Activated CD8-positive, alpha-beta T cell treated with anti-CD3 and anti-CD28 coated beads for 36 hours (primary cell): ENCODE results near the gene AGXT. TPM values are rescaled to one million over a fixed set of nuclear protein-coding genes. Genes with fewer than 3 reads are reported as not detected.

Experiments
- ATAC-seq: fragments of 200-7000 bp; cut with Tn5 transposase; one replicate; pipeline ENCODE4 v1.10.0; 2021; ENCODE audit warnings: mild to moderate bottlenecking, moderate library complexity
- CTCF ChIA-PET: fragments of 350-600 bp; sonication (Branson Sonifier 250); formaldehyde crosslinking; loops from one replicate; lab custom pipeline; 2021; ENCODE audit warnings: antibody characterized with exemption; lab: Charles Lee
- POLR2A ChIA-PET: fragments of 350-600 bp; sonication (Branson Sonifier 250); formaldehyde crosslinking; loops from one replicate; lab custom pipeline; 2021; ENCODE audit warnings: antibody characterized with exemption; lab: Charles Lee
- DNase-seq: peaks from one replicate; pipeline ENCODE4 v3.0.0-alpha.2; 2020
- H3K27ac Mint-ChIP-seq: one replicate; pipeline ENCODE4 v1.8.0; 2021; ENCODE audit warnings: mild to moderate bottlenecking, mixed read lengths
- H3K27me3 Mint-ChIP-seq: one replicate; pipeline ENCODE4 v1.8.0; 2021; ENCODE audit warnings: mixed read lengths
- H3K36me3 Mint-ChIP-seq: one replicate; pipeline ENCODE4 v1.8.0; 2021; ENCODE audit warnings: low read depth, mixed read lengths
- H3K4me1 Mint-ChIP-seq: one replicate; pipeline ENCODE4 v1.8.0; 2021; ENCODE audit warnings: low read depth, mixed read lengths
- H3K4me3 Mint-ChIP-seq: one replicate; pipeline ENCODE4 v1.8.0; 2021; ENCODE audit warnings: mild to moderate bottlenecking, moderate library complexity, mixed read lengths
- H3K9me3 Mint-ChIP-seq: one replicate; pipeline ENCODE4 v1.8.0; 2021; ENCODE audit warnings: mixed read lengths
- CTCF ChIP-seq: fragments of 200-600 bp; IDR thresholded peaks from one replicate; pipeline ENCODE4 v1.8.0; 2022; ENCODE audit warnings: antibody characterized with exemption, mild to moderate bottlenecking
- intact Hi-C: fragments of 100-400 bp; cut with micrococcal nuclease; formaldehyde crosslinking; loops from one replicate; pipeline ENCODE4 v1.10.0; 2022
- total RNA-seq, 2 experiments: library from RNA; stranded (reverse); gene quantifications; one replicate each; pipeline ENCODE4 v1.2.3, GENCODE V29; 2021

Gene AGXT
- total RNA-seq, 2 experiments from 2014 or later, result not detected

GRCh38 chr2:240876035-240876474 lies 7.4 kb downstream of the AGXT start:
- no peak overlapping the region for H3K27ac Mint-ChIP-seq
- ATAC-seq, result no peak
- intact Hi-C loops, result no loop called here
- CTCF ChIA-PET, result interaction anchor here (1.8 kb wide), 1 partner anchor 25 kb away, joined by 6 read pairs; no protein-coding TSS in a partner anchor
- no peaks in the 10 kb centered on the region for H3K4me1 Mint-ChIP-seq
- no peak overlapping the region for H3K4me3 Mint-ChIP-seq
- no peak for DNase-seq
- no peaks in the 10 kb centered on the region for H3K9me3 Mint-ChIP-seq
- H3K27me3 Mint-ChIP-seq, result no peaks in the 10 kb centered on the region
- POLR2A ChIA-PET, result no interaction called here
- H3K36me3 Mint-ChIP-seq, result no peaks in the 10 kb centered on the region
- no peak for TF ChIP-seq CTCF

GRCh38 chr2:240876475-240877251 lies 8.0 kb downstream of the AGXT start:
- ChIA-PET POLR2A (no interaction called here), CTCF (interaction anchor here (1.1 to 1.8 kb wide), 2 partner anchors 25 to 307 kb away, joined by 4 to 6 read pairs; no protein-coding TSS in a partner anchor)
- intact Hi-C loops, result no loop called here
- Mint-ChIP-seq H3K4me3 (no peak overlapping the region), H3K4me1 (no peaks in the 10 kb centered on the region), H3K9me3 (no peaks in the 10 kb centered on the region), H3K27me3 (no peaks in the 10 kb centered on the region), H3K27ac (no peak overlapping the region), H3K36me3 (no peaks in the 10 kb centered on the region)
- no peak for ATAC-seq
- no peak for TF ChIP-seq CTCF
- no peak for DNase-seq

- Mint-ChIP-seq H3K36me3 (no peaks in the 10 kb centered on the region), H3K4me1 (no peaks in the 10 kb centered on the region), H3K9me3 (no peaks in the 10 kb centered on the region), H3K4me3 (no peak overlapping the region), H3K27me3 (no peaks in the 10 kb centered on the region), H3K27ac (no peak overlapping the region)
- intact Hi-C loops, result no loop called here
- ChIA-PET CTCF (interaction anchor here (1.1 to 1.8 kb wide), 2 partner anchors 26 to 306 kb away, joined by 4 to 6 read pairs; no protein-coding TSS in a partner anchor), POLR2A (no interaction called here)
- no peak for TF ChIP-seq CTCF
- no peak for DNase-seq
- no peak for ATAC-seq
Observed at GRCh38 chr2:240877460-240878340, 9.1 kb downstream of the AGXT start.

GRCh38 chr2:240878341-240878936 lies 9.8 kb downstream of the AGXT start:
- Mint-ChIP-seq H3K9me3 (no peaks in the 10 kb centered on the region), H3K36me3 (no peaks in the 10 kb centered on the region), H3K27me3 (no peaks in the 10 kb centered on the region), H3K27ac (no peak overlapping the region), H3K4me3 (no peak overlapping the region), H3K4me1 (no peaks in the 10 kb centered on the region)
- DNase-seq (no peak), ATAC-seq (no peak)
- CTCF ChIA-PET, result no interaction called here
- intact Hi-C loops, result no loop called here
- TF ChIP-seq CTCF, result no peak
- POLR2A ChIA-PET, result no interaction called here
